GM12878 (cell line): ENCODE data around the gene PXMP2. TPM values are rescaled to one million over a fixed set of nuclear protein-coding genes. Genes with fewer than 3 reads are reported as not detected.

Experiments
- ATAC-seq: fragments of 200-7000 bp; cut with Tn5 transposase; 3 replicates; pipeline ENCODE4 v1.9.1; 2020; ENCODE audit warnings: mild to moderate bottlenecking, moderate library complexity
- BruUV-seq: library from RNA; stranded (reverse); fragments of 400-500 nt; replicated peaks from 2 replicates; lab custom pipeline; 2021; lab: Mats Ljungman, UMichigan
- CTCF ChIA-PET: fragments of 300-600 bp; sonication (Branson Sonifier 250); formaldehyde crosslinking; extraction: SDS; loops from one replicate; lab custom pipeline; 2021; ENCODE audit warnings: inconsistent platforms; lab: Yijun Ruan, JAX
- POLR2A ChIA-PET: fragments of 350-600 bp; formaldehyde crosslinking; extraction: SDS; loops from one replicate; lab custom pipeline; 2021; ENCODE audit warnings: inconsistent platforms; lab: Charles Lee
- RAD21 ChIA-PET: fragments of 300-600 bp; sonication (Branson Sonifier 250); formaldehyde crosslinking; loops from one replicate; lab custom pipeline; 2023; ENCODE audit warnings: antibody characterized with exemption; ENCODE audit not compliant: unreplicated experiment; lab: Charles Lee
- SMC1A ChIA-PET: fragments of 300-600 bp; sonication (Branson Sonifier 250); formaldehyde crosslinking; loops from one replicate; lab custom pipeline; 2023; ENCODE audit not compliant: unreplicated experiment, uncharacterized antibody; lab: Charles Lee
- DNase-seq: peaks from one replicate; pipeline ENCODE4 v3.0.0-alpha.2; 2011; ENCODE audit warnings: low read depth, low spot score
- FAIRE-seq: peaks from 3 replicates; lab custom pipeline; 2011; peaks lifted over from hg19 to GRCh38; lab: Jason Lieb, UNC
- H2AFZ ChIP-seq: 2 replicates; pipeline ENCODE4 v1.6.0; 2011; ENCODE audit warnings: low read depth, low read length, control low read depth; ENCODE audit not compliant: control insufficient read depth
- H3K27ac ChIP-seq: 2 replicates; pipeline ENCODE4 v1.5.1; 2011; ENCODE audit warnings: control low read depth; ENCODE audit not compliant: control insufficient read depth, insufficient read depth
- H3K27me3 ChIP-seq, 2 experiments: replicated peaks in 1 of 2; 2 replicates each; pipeline versions ENCODE4 v1.6.0 to v1.6.1; 2011; ENCODE audit warnings: low read length in 1 of 2; ENCODE audit not compliant: control insufficient read depth in 2 of 2, insufficient read depth in 2 of 2
- H3K36me3 ChIP-seq, 2 experiments: 2 replicates each; pipeline ENCODE4 v1.5.1; 2011; ENCODE audit warnings: low read length in 1 of 2; ENCODE audit not compliant: control insufficient read depth in 2 of 2, insufficient read depth in 2 of 2
- H3K4me1 ChIP-seq: 2 replicates; pipeline ENCODE4 v1.6.1; 2011; ENCODE audit warnings: mild to moderate bottlenecking, low read length, moderate library complexity, mixed read lengths; ENCODE audit not compliant: control insufficient read depth, insufficient read depth
- H3K4me2 ChIP-seq: 2 replicates; pipeline ENCODE4 v1.6.0; 2011; ENCODE audit warnings: control low read depth; ENCODE audit not compliant: control insufficient read depth, insufficient read depth
- H3K4me3 ChIP-seq: fragments of 200-600 bp; sonication (generic); 2 replicates; pipeline ENCODE4 v1.5.1; 2016
- H3K79me2 ChIP-seq: 2 replicates; pipeline ENCODE4 v1.6.0; 2011; ENCODE audit warnings: low read length; ENCODE audit not compliant: control insufficient read depth, insufficient read depth
- H3K9ac ChIP-seq: 2 replicates; pipeline ENCODE4 v1.8.0; 2011; ENCODE audit warnings: low read length, control low read depth, mixed read lengths; ENCODE audit not compliant: control insufficient read depth, insufficient read depth
- H3K9me3 ChIP-seq: replicated peaks from 3 replicates; pipeline ENCODE4 v1.5.1; 2011; ENCODE audit warnings: mild to moderate bottlenecking, low read length; ENCODE audit not compliant: control insufficient read depth, insufficient read depth
- H4K20me1 ChIP-seq: 2 replicates; pipeline ENCODE4 v1.6.0; 2011; ENCODE audit not compliant: control insufficient read depth, insufficient read depth
- KLF5 ChIP-seq: fragments of 450-650 bp; IDR thresholded peaks from 2 replicates; pipeline ENCODE4 v1.6.1; 2014; ENCODE audit warnings: mild to moderate bottlenecking; ENCODE audit not compliant: partially characterized antibody
- NFXL1 ChIP-seq: fragments of 450-650 bp; IDR thresholded peaks from 2 replicates; pipeline ENCODE4 v1.6.1; 2017; ENCODE audit warnings: antibody characterized with exemption, mild to moderate bottlenecking, borderline replicate concordance
- RUNX3 ChIP-seq: IDR thresholded peaks from 2 replicates; pipeline ENCODE4 v1.6.1; 2012; ENCODE audit warnings: low read length, inconsistent platforms
- WGBS: methylation state at CpG from one replicate; pipeline ENCODE4 v1.1.6; 2016; ENCODE audit warnings: low lambda C conversion rate; ENCODE audit not compliant: insufficient replicate concordance, insufficient coverage; ENCODE audit errors: missing lambda C conversion rate; 5-methylcytosine and 5-hydroxymethylcytosine counted together
- in situ Hi-C: fragments of 300-500 bp; cut with MboI; formaldehyde crosslinking; loops from 9 replicates; pipeline ENCODE4 v1.14.3; 2018; ENCODE audit warnings: mixed read lengths
- intact Hi-C: fragments of 100-400 bp; cut with micrococcal nuclease; formaldehyde crosslinking; loops from one replicate; pipeline ENCODE4 v1.14.2; 2022; ENCODE audit not compliant: unreplicated experiment
- polyA plus RNA-seq, 11 experiments: library from polyadenylated mRNA; depleted of rRNA in 4 of 11; unstranded in 6 of 11; stranded (reverse) in 5 of 11; fragments of >200 nt; fragmentation: Nextera tagmentation in 4 of 11; fragmentation: Illumina TruSeq in 1 of 11; extraction: Ambion mirVana in 4 of 11; extraction: Trizol in 1 of 11; gene quantifications; 1 replicate in 1 of 11; 2 replicates in 10 of 11; pipeline versions ENCODE4 v1.2.1 to v1.2.3, GENCODE V29; 2011 to 2016; ENCODE audit warnings: inconsistent platforms in 2 of 11, missing spikeins in 2 of 11, low read depth in 1 of 11
- total RNA-seq, 4 experiments: library from RNA; depleted of rRNA in 3 of 4; stranded (reverse); fragments of >200 nt in 3 of 4; fragmentation: Illumina TruSeq in 1 of 4; extraction: Trizol in 1 of 4; gene quantifications; 2 replicates each; pipeline versions ENCODE4 v1.2.1 to v1.2.3, GENCODE V29; 2013 to 2021
- TF ChIP-seq, protein P1 (sequence below): fragments of 450-650 bp; formaldehyde crosslinking; IDR thresholded peaks from 2 replicates; pipeline ENCODE4 v1.5.0; 2022; ENCODE audit warnings: mild to moderate bottlenecking, missing genetic modification characterization

Gene PXMP2
- total and polyA plus RNA-seq, 10 of the 15 experiments (the other 5 are each of a cell fraction or from before 2014, with no cell fraction given) = 4.0 to 97.8 (median 42.0) TPM

DNA sequence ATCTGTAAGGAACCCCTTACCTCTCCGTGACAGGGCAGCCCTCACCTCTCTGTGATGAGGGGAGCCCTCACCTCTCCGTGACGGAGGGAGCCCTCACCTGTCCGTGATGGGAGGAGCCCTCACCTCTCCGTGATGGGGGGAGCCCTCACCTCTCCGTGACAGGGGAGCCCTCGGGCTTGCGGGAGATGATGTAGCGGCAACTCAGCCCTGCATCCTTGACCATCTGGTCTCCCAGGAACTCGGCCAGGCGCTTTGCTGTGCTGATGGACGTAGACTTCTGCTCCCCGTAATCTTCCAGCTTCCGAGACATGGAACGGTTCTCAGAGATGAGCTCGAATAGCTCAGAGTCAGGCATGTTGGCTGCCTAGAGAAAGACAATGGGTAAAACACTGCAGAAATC, 28.2 kb upstream of the PXMP2 start:
- FAIRE-seq = no peak
- BruUV-seq = no TSS peak
- 86% methylated on average over 15 of the region's 16 CpGs for WGBS

More for the DNA sequence above, 28.2 kb upstream of the PXMP2 start:
- Histone ChIP-seq H3K79me2 (no peaks in the 10 kb centered on the region), H3K9me3 (no peaks in the 10 kb centered on the region), H3K36me3 (peaks cover 29 to 45% of the 10 kb centered on the region in 2 experiments; a peak in 3 of 4 replicates), H2AFZ (no peak overlapping the region), H3K9ac (no peak overlapping the region), H3K4me1 (no peaks in the 10 kb centered on the region), H3K4me3 (no peak overlapping the region), H3K4me2 (no peak overlapping the region), H3K27me3 (no peaks in the 10 kb centered on the region), H4K20me1 (no peaks in the 10 kb centered on the region), H3K27ac (no peak overlapping the region)
- ATAC-seq (no peak), DNase-seq (no peak)
- ChIA-PET RAD21 (no interaction called here), SMC1A (no interaction called here), CTCF (no interaction called here), POLR2A (no interaction called here)
- in situ Hi-C loops = no loop called here
- TF ChIP-seq RUNX3 = no peak
- no peak for TF ChIP-seq KLF5
- no peak for TF ChIP-seq NFXL1
- TF ChIP-seq, protein P1, sequence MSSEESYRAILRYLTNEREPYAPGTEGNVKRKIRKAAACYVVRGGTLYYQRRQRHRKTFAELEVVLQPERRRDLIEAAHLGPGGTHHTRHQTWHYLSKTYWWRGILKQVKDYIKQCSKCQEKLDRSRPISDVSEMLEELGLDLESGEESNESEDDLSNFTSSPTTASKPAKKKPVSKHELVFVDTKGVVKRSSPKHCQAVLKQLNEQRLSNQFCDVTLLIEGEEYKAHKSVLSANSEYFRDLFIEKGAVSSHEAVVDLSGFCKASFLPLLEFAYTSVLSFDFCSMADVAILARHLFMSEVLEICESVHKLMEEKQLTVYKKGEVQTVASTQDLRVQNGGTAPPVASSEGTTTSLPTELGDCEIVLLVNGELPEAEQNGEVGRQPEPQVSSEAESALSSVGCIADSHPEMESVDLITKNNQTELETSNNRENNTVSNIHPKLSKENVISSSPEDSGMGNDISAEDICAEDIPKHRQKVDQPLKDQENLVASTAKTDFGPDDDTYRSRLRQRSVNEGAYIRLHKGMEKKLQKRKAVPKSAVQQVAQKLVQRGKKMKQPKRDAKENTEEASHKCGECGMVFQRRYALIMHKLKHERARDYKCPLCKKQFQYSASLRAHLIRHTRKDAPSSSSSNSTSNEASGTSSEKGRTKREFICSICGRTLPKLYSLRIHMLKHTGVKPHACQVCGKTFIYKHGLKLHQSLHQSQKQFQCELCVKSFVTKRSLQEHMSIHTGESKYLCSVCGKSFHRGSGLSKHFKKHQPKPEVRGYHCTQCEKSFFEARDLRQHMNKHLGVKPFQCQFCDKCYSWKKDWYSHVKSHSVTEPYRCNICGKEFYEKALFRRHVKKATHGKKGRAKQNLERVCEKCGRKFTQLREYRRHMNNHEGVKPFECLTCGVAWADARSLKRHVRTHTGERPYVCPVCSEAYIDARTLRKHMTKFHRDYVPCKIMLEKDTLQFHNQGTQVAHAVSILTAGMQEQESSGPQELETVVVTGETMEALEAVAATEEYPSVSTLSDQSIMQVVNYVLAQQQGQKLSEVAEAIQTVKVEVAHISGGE = no peak
- intact Hi-C loops = no loop called here
